ENCODE data around the gene GRIN3A. TPM values are rescaled to one million over a fixed set of nuclear protein-coding genes. Genes with fewer than 3 reads are reported as not detected.

GRIN3A gene
- total RNA-seq, 1 experiment from 2014 or later: 0.02 TPM

GRCh38 chr9:101574731-101575333, 163.6 kb downstream of the GRIN3A start:
- no peak for ATAC-seq
- no peak for TF ChIP-seq FOXK1 (CRISPR knock-in tag; IDR thresholded peaks at IDR 0.05)
- no peak for TF ChIP-seq JAZF1 (CRISPR knock-in tag; IDR thresholded peaks at IDR 0.05)
- no peak for TF ChIP-seq ZNF219 (CRISPR knock-in tag; IDR thresholded peaks at IDR 0.05; ENCODE audit: borderline replicate concordance)
- no peak for TF ChIP-seq ELF4 (CRISPR knock-in tag; IDR thresholded peaks at IDR 0.05; ENCODE audit: low read depth)
- TF ChIP-seq, protein P1, sequence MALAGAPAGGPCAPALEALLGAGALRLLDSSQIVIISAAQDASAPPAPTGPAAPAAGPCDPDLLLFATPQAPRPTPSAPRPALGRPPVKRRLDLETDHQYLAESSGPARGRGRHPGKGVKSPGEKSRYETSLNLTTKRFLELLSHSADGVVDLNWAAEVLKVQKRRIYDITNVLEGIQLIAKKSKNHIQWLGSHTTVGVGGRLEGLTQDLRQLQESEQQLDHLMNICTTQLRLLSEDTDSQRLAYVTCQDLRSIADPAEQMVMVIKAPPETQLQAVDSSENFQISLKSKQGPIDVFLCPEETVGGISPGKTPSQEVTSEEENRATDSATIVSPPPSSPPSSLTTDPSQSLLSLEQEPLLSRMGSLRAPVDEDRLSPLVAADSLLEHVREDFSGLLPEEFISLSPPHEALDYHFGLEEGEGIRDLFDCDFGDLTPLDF (CRISPR knock-in tag; IDR thresholded peaks at IDR 0.05): no peak
- TF ChIP-seq OVOL2 (CRISPR knock-in tag; IDR thresholded peaks at IDR 0.05; ENCODE audit: borderline replicate concordance): no peak
- no peak for TF ChIP-seq ZNF281 (CRISPR knock-in tag; IDR thresholded peaks at IDR 0.05)
- TF ChIP-seq ATF1 (CRISPR knock-in tag; IDR thresholded peaks at IDR 0.05): no peak
- TF ChIP-seq, protein P2, sequence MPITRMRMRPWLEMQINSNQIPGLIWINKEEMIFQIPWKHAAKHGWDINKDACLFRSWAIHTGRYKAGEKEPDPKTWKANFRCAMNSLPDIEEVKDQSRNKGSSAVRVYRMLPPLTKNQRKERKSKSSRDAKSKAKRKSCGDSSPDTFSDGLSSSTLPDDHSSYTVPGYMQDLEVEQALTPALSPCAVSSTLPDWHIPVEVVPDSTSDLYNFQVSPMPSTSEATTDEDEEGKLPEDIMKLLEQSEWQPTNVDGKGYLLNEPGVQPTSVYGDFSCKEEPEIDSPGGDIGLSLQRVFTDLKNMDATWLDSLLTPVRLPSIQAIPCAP (CRISPR knock-in tag; IDR thresholded peaks at IDR 0.05): no peak
- TF ChIP-seq, protein P3, sequence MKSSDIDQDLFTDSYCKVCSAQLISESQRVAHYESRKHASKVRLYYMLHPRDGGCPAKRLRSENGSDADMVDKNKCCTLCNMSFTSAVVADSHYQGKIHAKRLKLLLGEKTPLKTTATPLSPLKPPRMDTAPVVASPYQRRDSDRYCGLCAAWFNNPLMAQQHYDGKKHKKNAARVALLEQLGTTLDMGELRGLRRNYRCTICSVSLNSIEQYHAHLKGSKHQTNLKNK (CRISPR knock-in tag; IDR thresholded peaks at IDR 0.05): no peak
- TF ChIP-seq NR3C1 (CRISPR knock-in tag; conservative IDR thresholded peaks at IDR 0.05; ENCODE audit: low read depth): no peak
- no peak for TF ChIP-seq RORB (CRISPR knock-in tag; IDR thresholded peaks at IDR 0.05)
- TF ChIP-seq CBFB (CRISPR knock-in tag; IDR thresholded peaks at IDR 0.05; ENCODE audit: low read depth): no peak
- no peak for TF ChIP-seq ATF2 (CRISPR knock-in tag; IDR thresholded peaks at IDR 0.05; ENCODE audit: borderline replicate concordance, low read depth)
- TF ChIP-seq TP53 (CRISPR knock-in tag; IDR thresholded peaks at IDR 0.05): no peak
- TF ChIP-seq PRDM15 (CRISPR knock-in tag; IDR thresholded peaks at IDR 0.05): no peak
- H3K27me3 Mint-ChIP-seq (ENCODE audit: low read depth): no peaks in the 10 kb centered on the region
- no peaks in the 10 kb centered on the region for H3K9me3 Mint-ChIP-seq
- CTCF ChIA-PET: no interaction called here
- no peak overlapping the region for H3K4me3 Mint-ChIP-seq
- no peak overlapping the region for H3K27ac Mint-ChIP-seq
- H3K36me3 Mint-ChIP-seq: no peaks in the 10 kb centered on the region; the same call in 1 of the 2 replicates
- POLR2A ChIA-PET: no interaction called here
- no peak for DNase-seq (ENCODE audit: low spot score)
- H3K4me1 Mint-ChIP-seq: peaks cover 46% of the 10 kb centered on the region
